TTC549 (cell line): ENCODE results near the gene NCKAP5.
"Not testable (repeated sequence)": the region's sequence is repeated elsewhere in the genome, so short reads cannot be mapped to it uniquely, and the experiment has no call there.

ENCODE experiments used
- FAIRE-seq: peaks from 2 replicates; lab custom pipeline; 2012; peaks lifted over from hg19 to GRCh38; lab: Jason Lieb, UNC

The NCKAP5 gene

GRCh38 chr2:133265432-133265949 is 302.8 kb downstream of the NCKAP5 start:
- no peak for FAIRE-seq

GRCh38 chr2:133264989-133265401 is 303.3 kb downstream of the NCKAP5 start:
- FAIRE-seq = no peak

GRCh38 chr2:133262893-133263292 is 305.4 kb downstream of the NCKAP5 start:
- FAIRE-seq = no peak

GRCh38 chr2:133255360-133255759 is 312.9 kb downstream of the NCKAP5 start:
- FAIRE-seq = no peak

- FAIRE-seq = no peak
These were observed 314.5 kb downstream of the NCKAP5 start for GRCh38 chr2:133253793-133254192.

- no peak for FAIRE-seq
These were observed 315.4 kb downstream of the NCKAP5 start for GRCh38 chr2:133252780-133253355.

- FAIRE-seq = no peak
These were observed 318.9 kb downstream of the NCKAP5 start for GRCh38 chr2:133249362-133249761.

- no peak for FAIRE-seq
These were observed 320.0 kb downstream of the NCKAP5 start for GRCh38 chr2:133248264-133248663.

GRCh38 chr2:133247631-133248030 is 320.6 kb downstream of the NCKAP5 start:
- no peak for FAIRE-seq

- no peak for FAIRE-seq
These were observed 327.1 kb downstream of the NCKAP5 start for GRCh38 chr2:133241224-133241571.

- no peak for FAIRE-seq
These were observed 327.6 kb downstream of the NCKAP5 start for GRCh38 chr2:133240491-133241223.

- FAIRE-seq = no peak
These were observed 332.3 kb downstream of the NCKAP5 start for GRCh38 chr2:133235968-133236367.

GRCh38 chr2:133232556-133232955 is 335.7 kb downstream of the NCKAP5 start:
- FAIRE-seq = no peak

- no peak for FAIRE-seq
These were observed 337.0 kb downstream of the NCKAP5 start for GRCh38 chr2:133231264-133231663.

GRCh38 chr2:133229974-133230373 is 338.3 kb downstream of the NCKAP5 start:
- no peak for FAIRE-seq

- no peak for FAIRE-seq
These were observed 345.0 kb downstream of the NCKAP5 start for GRCh38 chr2:133223226-133223625.

GRCh38 chr2:133221398-133221797 is 346.9 kb downstream of the NCKAP5 start:
- FAIRE-seq = no peak

GRCh38 chr2:133218204-133218603 is 350.1 kb downstream of the NCKAP5 start:
- FAIRE-seq = no peak

GRCh38 chr2:133215477-133215876 is 352.8 kb downstream of the NCKAP5 start:
- no peak for FAIRE-seq

- FAIRE-seq = no peak
These were observed 354.6 kb downstream of the NCKAP5 start for GRCh38 chr2:133213651-133214050.

- no peak for FAIRE-seq
These were observed 358.9 kb downstream of the NCKAP5 start for GRCh38 chr2:133209325-133209724.

GRCh38 chr2:133206666-133207065 is 361.6 kb downstream of the NCKAP5 start:
- not testable (repeated sequence) for FAIRE-seq

GRCh38 chr2:133204421-133204820 is 363.8 kb downstream of the NCKAP5 start:
- no peak for FAIRE-seq
